ENCODE results near the gene CENPM.

DNA sequence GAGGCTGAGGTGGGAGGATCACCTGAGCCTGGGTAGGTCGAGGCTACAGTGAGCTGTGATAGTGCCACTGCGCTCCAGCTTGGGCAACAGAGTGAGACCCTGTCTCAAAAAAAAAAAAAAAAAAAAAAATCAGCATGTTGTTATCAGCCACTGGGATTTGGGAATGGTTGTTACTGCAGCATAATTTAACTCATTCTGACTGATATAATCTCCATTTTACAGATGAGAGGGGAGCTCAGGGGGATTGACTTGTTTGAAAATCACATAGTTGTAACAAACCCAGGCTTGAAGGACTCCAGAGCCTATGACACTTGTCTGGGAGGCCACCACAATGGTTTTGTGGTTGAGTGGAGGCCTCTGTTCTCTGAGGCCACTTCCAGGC is 19.3 kb upstream of the CENPM start:
- no peak for TF ChIP-seq POLR2A (IDR thresholded peaks at IDR 0.05)
- no peak for TF ChIP-seq CTCF (IDR thresholded peaks at IDR 0.05)

Measured in uterus (tissue), 2 donors.